Large intestine (tissue), 3 donors: ENCODE results near the gene TSC1. TPM values are rescaled to one million over a fixed set of nuclear protein-coding genes. Genes with fewer than 3 reads are reported as not detected.

Experiments used
- DNase-seq, 2 donors: peaks; one replicate each; pipeline versions ENCODE4 v3.0.0 to v3.0.0-alpha.2; 2013
- H3K27ac ChIP-seq: one replicate; pipeline ENCODE4 v1.5.1; 2013; ENCODE audit warnings: low read length
- H3K27me3 ChIP-seq: 2 replicates; pipeline ENCODE4 v1.6.1; 2013; ENCODE audit warnings: low read length; ENCODE audit not compliant: control insufficient read depth, insufficient read depth
- H3K36me3 ChIP-seq: 2 replicates; pipeline ENCODE4 v1.6.1; 2013; ENCODE audit warnings: low read length; ENCODE audit not compliant: control insufficient read depth, insufficient read depth
- H3K4me1 ChIP-seq: one replicate; pipeline ENCODE4 v1.6.1; 2013; ENCODE audit warnings: low read length; ENCODE audit not compliant: control insufficient read depth, insufficient read depth
- H3K4me3 ChIP-seq: one replicate; pipeline ENCODE4 v1.5.1; 2013; ENCODE audit warnings: low read length
- H3K9me3 ChIP-seq: one replicate; pipeline ENCODE4 v1.6.1; 2013; ENCODE audit warnings: mild to moderate bottlenecking, low read depth, low read length, moderate library complexity; ENCODE audit not compliant: control insufficient read depth
- WGBS: methylation state at CpG from one replicate; pipeline ENCODE4 v1.1.5; 2013; ENCODE audit warnings: low lambda C conversion rate; ENCODE audit not compliant: insufficient coverage; 5-methylcytosine and 5-hydroxymethylcytosine counted together
- polyA plus RNA-seq: library from polyadenylated mRNA; unstranded; fragments of 120-200 nt; gene quantifications from one replicate; pipeline ENCODE4 v1.2.1, GENCODE V29; 2013

Gene TSC1
- polyA plus RNA-seq, 1 donor: 45.6 TPM

DNA sequence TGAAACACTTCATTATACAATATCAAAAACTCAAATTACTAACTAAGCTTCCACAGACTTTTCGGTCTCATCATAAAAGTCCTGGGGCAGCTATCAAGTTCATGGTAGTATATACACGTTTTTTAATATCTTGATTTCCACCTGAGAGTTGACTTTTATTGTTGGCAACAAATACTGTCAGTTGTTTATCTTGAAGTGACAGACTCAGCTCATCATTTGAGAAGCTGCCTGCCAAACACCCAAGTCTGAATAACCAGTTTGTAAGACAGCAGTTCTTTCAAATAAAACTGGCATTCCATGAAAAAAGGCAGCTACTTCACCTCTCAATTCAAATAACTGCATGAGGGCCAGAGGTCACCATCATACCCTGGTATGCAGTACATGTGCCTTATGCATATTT lies 35.1 kb downstream of the TSC1 start:
- H3K9me3 ChIP-seq: no peaks in the 10 kb centered on the region
- H3K4me1 ChIP-seq: no peaks in the 10 kb centered on the region
- H3K4me3 ChIP-seq: no peak overlapping the region
- 100% methylated on average over 1 of the region's 2 CpGs for WGBS
- no peak overlapping the region for H3K27ac ChIP-seq
- no peak for DNase-seq
- H3K36me3 ChIP-seq: peaks cover 61% of the 10 kb centered on the region
- H3K27me3 ChIP-seq: no peaks in the 10 kb centered on the region

DNA sequence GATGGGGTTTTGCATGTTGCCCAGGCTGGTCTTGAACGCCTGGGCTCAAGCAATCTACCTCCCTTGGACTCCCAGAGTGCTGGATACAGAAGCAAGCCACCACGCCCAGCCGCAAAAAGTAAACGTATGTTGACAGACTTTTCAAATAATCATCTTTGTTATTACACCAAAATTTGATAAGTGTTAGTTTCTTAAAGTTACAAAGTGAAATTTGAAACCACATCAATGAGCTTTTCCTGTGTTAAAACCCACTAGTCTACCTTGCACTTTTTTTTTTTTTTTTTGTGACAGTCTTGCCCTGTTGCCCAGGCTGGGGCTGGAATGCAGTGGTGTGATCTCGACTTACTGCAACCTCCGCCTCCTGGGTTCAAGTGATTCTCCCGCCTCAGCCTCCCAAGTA lies 35.8 kb downstream of the TSC1 start:
- WGBS: no CpG with 5 or more reads among the region's 7 CpGs
- Histone ChIP-seq H3K36me3 (peaks cover 68% of the 10 kb centered on the region), H3K27me3 (no peaks in the 10 kb centered on the region), H3K4me1 (no peaks in the 10 kb centered on the region), H3K9me3 (no peaks in the 10 kb centered on the region), H3K4me3 (no peak overlapping the region), H3K27ac (no peak overlapping the region)
- no peak for DNase-seq

DNA sequence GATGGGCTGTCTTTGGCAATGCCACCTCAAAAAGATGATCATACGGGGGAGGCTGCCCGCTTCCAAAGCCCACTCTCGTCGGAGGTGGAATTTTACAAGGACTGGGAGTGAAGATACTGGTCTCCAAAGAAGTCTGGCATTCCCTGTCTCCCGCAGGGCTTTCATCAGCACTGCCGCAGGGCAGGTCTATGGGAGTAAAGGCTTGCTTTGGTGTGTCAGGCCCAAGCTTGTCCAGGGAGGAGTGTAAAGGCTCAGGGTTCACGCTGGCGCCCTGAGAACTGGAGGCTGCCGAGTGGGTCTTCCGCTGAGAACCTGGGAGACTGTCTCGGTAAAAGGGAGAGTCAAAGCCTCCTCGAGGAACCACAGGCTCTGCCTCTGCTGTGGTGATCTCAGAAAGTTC lies 38.7 kb downstream of the TSC1 start:
- no peaks in the 10 kb centered on the region for H3K9me3 ChIP-seq
- H3K27ac ChIP-seq: no peak overlapping the region
- no peak overlapping the region for H3K4me3 ChIP-seq
- no peaks in the 10 kb centered on the region for H3K4me1 ChIP-seq
- DNase-seq: no peak
- H3K36me3 ChIP-seq: peaks cover 72% of the 10 kb centered on the region
- WGBS: 80% methylated on average over 1 of the region's 12 CpGs
- H3K27me3 ChIP-seq: no peaks in the 10 kb centered on the region

DNA sequence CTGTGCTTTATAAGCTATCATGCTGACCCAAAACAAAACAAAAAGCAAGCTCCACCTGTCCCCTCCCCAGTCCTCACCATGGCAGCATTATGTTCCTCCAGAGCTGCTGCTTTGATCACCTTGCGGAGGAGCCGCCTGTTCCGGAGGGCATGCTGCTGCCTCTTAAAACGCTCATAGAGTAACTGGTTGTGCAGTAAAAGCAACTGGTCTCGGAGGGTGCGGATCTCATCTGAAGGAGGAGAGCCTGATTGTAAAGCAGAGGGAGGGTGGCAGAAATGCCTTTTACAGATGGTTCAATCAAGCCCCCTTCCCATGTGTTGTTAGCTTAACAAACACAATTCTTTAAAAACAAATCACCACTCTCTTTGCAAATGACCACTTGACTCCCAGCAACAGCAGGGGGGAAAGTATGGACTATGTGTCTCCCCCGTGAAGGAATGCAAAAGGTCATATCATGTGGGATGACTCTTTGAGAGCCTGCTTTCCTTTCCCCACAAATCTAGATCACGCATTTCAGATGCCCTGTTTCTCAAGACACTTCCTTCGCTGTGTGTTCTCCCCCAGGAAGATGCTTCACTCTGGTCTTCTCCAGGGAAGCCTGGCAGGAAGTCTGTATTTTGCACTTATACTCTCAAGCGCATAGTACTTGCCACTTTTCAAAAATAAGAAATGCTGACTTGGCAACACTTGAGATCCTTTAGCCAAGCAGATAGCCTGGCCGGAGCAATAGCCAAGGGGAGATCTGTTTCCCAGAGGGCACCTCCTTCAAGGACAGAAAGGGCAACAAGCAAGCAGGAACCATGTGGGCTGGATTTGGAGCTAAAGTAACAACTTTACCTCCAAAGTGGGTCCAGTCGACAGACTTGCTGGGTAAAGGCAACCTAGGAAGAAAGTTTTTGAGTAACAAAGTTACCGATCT lies 40.6 kb downstream of the TSC1 start:
- no peak overlapping the region for H3K4me3 ChIP-seq
- no peaks in the 10 kb centered on the region for H3K9me3 ChIP-seq
- H3K4me1 ChIP-seq: no peaks in the 10 kb centered on the region
- WGBS: 100% methylated on average over 1 of the region's 13 CpGs
- H3K27ac ChIP-seq: no peak overlapping the region
- no peak for DNase-seq
- H3K27me3 ChIP-seq: no peaks in the 10 kb centered on the region
- peaks cover 73% of the 10 kb centered on the region for H3K36me3 ChIP-seq

DNA sequence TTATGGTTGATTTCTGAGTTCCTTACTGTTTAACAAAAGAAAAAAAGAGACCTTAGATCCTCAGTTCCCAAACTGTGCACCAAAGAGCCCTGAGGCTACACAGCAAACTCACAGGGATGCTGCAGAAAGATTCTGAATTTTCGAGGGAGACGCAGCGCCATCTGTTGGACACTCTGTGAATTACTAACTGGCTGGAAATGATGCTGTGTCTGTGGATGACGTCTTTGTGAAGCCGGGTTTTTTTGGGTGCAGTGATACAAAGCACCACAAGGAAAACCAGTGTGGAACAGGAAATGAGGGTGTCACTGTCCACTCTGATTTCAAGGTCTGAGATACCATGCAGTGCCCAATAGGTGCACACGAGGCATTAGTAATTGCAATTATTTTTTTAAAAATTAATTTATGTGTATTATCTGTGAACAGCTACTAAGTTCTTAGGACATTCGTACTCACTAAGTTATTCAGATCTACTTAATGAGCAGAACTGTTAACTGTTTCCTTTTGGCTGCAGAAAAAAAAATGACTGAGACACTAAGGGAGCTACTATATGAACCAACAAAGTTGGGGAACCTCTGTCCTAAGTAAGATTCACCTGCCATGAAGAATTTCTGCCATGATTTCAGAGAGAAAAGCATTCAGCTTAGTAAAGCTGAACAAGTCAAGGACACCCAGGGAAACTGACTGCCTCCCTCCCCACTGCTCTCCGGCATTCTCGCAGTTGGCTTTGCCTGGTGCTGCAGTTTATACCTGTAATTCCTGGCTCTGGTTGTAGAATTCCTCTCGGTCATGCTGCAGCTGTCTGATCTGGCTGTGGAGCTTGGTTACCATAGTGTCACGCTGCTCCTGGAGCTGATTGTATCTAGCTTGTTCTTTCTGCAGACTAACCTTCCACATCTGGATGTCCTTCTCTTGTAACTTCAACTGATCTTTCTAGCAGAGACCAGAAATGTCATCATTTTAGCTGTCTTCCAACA lies 42.3 kb downstream of the TSC1 start:
- peaks cover 83% of the 10 kb centered on the region for H3K36me3 ChIP-seq
- 79% methylated on average over 2 of the region's 11 CpGs for WGBS
- DNase-seq: peak; percentile 49 to 55

DNA sequence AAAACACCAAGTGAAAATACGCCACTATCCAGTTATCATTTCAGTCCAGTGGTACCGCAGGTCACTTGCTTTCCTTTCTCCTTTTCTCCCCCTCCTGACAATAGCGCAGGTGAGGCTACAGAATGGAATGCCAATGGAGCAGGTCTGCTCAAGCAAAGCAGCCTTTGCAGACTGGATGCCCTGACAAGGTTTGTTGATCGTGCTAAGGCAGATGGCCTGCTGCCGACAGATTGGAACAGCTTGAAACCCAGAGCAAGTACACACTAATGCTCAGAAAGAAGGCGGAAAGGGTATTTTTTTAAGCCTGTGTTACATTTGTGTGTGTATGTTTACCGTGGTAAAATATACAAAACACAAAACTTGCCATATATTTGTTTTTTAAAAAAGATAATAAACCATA lies 46.4 kb downstream of the TSC1 start:
- H3K36me3 ChIP-seq: peaks cover 79% of the 10 kb centered on the region
- no peaks in the 10 kb centered on the region for H3K9me3 ChIP-seq
- H3K4me3 ChIP-seq: no peak overlapping the region
- H3K4me1 ChIP-seq: no peaks in the 10 kb centered on the region
- no peak overlapping the region for H3K27ac ChIP-seq
- no peaks in the 10 kb centered on the region for H3K27me3 ChIP-seq
- WGBS: 80% methylated on average over 2 of the region's 7 CpGs
- no peak for DNase-seq

More for the DNA sequence above, 42.3 kb downstream of the TSC1 start:
- H3K27me3 ChIP-seq: no peaks in the 10 kb centered on the region
- no peaks in the 10 kb centered on the region for H3K4me1 ChIP-seq
- H3K9me3 ChIP-seq: no peaks in the 10 kb centered on the region
- H3K27ac ChIP-seq: no peak overlapping the region
- no peak overlapping the region for H3K4me3 ChIP-seq

DNA sequence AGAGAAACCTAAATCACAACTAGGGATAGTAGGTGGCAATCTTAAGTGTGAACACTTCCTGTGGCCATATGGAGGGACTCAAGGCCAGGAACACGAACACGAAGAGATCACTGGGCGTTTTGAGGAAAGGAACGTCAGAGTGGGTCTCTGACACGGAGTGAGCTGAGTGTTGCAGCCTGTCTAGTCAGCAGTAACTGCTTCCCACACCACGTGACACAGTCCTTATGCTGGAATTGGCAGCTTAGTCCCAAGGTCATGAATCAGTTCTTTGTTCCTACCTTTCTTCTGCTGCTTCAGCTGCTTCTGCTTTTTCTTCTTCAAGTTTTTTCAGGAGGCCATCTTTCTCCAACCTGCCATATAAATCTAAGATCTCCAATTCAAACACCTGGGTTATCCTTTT lies 47.5 kb downstream of the TSC1 start:
- Histone ChIP-seq H3K4me1 (no peaks in the 10 kb centered on the region), H3K4me3 (no peak overlapping the region), H3K9me3 (no peaks in the 10 kb centered on the region), H3K36me3 (peaks cover 80% of the 10 kb centered on the region), H3K27ac (no peak overlapping the region), H3K27me3 (no peaks in the 10 kb centered on the region)
- no peak for DNase-seq
- no CpG with 5 or more reads among the region's 6 CpGs for WGBS

DNA sequence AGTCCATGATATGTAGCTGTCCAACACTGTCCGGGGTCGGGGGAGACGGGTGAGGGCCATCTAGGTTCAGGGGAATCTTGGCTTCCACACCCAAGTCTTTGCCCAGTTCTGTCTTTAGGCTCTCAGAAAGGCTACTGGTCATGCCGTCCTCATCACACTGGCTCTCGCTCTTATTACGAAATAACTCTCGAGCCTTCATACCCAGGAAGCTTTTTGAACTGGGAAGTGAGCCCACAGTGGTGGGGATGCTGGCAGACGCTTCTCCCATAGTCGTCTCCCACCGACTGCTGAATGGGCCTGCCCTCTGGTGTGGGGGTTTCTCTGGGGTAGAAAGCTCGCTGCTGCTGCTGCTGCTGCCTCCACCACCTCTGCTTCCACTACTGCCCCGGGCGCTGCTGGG lies 48.2 kb downstream of the TSC1 start:
- no CpG with 5 or more reads among the region's 13 CpGs for WGBS
- H3K4me1 ChIP-seq: no peaks in the 10 kb centered on the region
- H3K4me3 ChIP-seq: no peak overlapping the region
- DNase-seq: no peak
- H3K9me3 ChIP-seq: no peaks in the 10 kb centered on the region
- H3K27ac ChIP-seq: no peak overlapping the region
- H3K36me3 ChIP-seq: peaks cover 77% of the 10 kb centered on the region
- no peaks in the 10 kb centered on the region for H3K27me3 ChIP-seq

DNA sequence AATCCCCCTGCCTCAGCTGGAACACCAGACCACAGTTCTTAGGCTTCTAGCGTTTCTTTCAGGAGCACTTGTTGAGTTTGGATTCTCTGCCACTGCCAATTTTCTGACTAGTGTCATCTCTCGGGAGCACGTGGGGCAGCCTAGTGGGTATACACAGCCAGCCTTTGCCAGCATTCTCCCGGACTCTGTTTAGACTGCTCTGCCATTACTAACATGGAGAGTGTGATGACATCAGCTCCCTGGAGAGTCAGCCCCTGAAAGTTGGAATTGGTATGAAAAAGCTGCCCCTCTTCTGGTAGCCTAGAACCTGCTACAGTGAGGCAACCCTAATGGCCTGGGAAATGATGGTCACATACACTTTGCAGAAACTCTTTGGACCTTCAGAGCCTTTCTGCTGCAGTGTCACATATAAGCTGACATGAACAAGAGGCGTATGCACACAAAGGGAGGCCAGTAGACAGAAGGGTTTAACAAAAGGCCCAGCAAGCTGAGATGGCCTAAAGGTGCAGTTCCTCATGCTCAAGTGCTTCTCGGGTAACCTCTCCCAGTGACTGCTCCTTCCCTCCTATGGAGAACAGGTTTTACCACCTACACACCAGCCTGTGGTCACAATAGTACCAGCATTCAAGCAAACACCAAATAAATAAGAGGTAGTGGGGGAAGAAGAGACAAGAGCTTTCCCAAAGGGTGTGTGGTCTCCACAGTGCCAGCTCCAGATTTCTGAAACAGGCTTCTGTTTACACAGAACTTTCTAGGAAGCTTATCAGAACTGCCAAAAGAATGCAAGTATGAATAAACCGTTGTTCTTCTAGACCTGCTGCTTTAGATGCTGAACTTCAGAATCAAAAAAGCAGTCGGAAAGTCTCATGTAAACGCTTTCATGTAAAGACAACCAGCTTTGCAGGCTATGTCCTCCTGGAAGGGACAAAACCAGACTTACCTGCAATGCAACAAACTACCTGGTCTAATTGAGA lies 49.3 kb downstream of the TSC1 start:
- H3K27ac ChIP-seq: no peak overlapping the region
- H3K4me3 ChIP-seq: no peak overlapping the region
- no peaks in the 10 kb centered on the region for H3K9me3 ChIP-seq
- H3K27me3 ChIP-seq: no peaks in the 10 kb centered on the region
- no peak for DNase-seq
- H3K4me1 ChIP-seq: no peaks in the 10 kb centered on the region
- 68% methylated on average over 3 of the region's 9 CpGs for WGBS
- H3K36me3 ChIP-seq: peaks cover 66% of the 10 kb centered on the region
